SU-DHL-6 (cell line): ENCODE data around the gene PHACTR3.

Experiments
- EZH2phosphoT487 ChIP-seq: fragments of 200-600 bp; sonication (generic), shearing (Covaris generic); conservative IDR thresholded peaks from 2 replicates; pipeline ENCODE4 v1.6.1; 2018; ENCODE audit warnings: mild to moderate bottlenecking, antibody characterized with exemption, low read length, moderate library complexity, mixed read lengths
- TF ChIP-seq, protein P1 (sequence below): fragments of 200-600 bp; sonication (generic); IDR thresholded peaks from one replicate; pipeline ENCODE4 v1.5.1; 2017; ENCODE audit warnings: antibody characterized with exemption, mild to moderate bottlenecking, low read length, moderate library complexity; ENCODE audit not compliant: insufficient read depth, poor library complexity, severe bottlenecking

- TF ChIP-seq, protein P1, sequence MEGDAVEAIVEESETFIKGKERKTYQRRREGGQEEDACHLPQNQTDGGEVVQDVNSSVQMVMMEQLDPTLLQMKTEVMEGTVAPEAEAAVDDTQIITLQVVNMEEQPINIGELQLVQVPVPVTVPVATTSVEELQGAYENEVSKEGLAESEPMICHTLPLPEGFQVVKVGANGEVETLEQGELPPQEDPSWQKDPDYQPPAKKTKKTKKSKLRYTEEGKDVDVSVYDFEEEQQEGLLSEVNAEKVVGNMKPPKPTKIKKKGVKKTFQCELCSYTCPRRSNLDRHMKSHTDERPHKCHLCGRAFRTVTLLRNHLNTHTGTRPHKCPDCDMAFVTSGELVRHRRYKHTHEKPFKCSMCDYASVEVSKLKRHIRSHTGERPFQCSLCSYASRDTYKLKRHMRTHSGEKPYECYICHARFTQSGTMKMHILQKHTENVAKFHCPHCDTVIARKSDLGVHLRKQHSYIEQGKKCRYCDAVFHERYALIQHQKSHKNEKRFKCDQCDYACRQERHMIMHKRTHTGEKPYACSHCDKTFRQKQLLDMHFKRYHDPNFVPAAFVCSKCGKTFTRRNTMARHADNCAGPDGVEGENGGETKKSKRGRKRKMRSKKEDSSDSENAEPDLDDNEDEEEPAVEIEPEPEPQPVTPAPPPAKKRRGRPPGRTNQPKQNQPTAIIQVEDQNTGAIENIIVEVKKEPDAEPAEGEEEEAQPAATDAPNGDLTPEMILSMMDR, result no peak
- TF ChIP-seq EZH2phosphoT487, result no peak
Observed at GRCh38 chr20:59583428-59584277, 20.7 kb upstream of the PHACTR3 start.
